Pancreas (tissue), 10 donors: ENCODE results near the gene PGAP6. TPM values are rescaled to one million over a fixed set of nuclear protein-coding genes. Genes with fewer than 3 reads are reported as not detected.

Experiments used
- ATAC-seq, 4 donors: fragments of 200-7000 bp; cut with Tn5 transposase; one replicate each; pipeline versions ENCODE4 v1.8.0 to v1.9.1; 2020; ENCODE audit warnings: mild to moderate bottlenecking in 4 of 4, moderate library complexity in 4 of 4
- DNase-seq, 6 donors: peaks; one replicate each; pipeline ENCODE4 v3.0.0-alpha.2; 2020
- FAIRE-seq: peaks from 2 replicates; lab custom pipeline; 2012; peaks lifted over from hg19 to GRCh38; lab: Jason Lieb, UNC
- H3K27ac ChIP-seq, 4 donors: fragments of 200-600 bp; sonication (generic); 1 replicate in 3 of 4; 2 replicates in 1 of 4; pipeline versions ENCODE4 v1.5.0 to v1.8.0; 2020
- H3K27me3 ChIP-seq, 4 donors: fragments of 200-600 bp; one replicate each; pipeline ENCODE4 v1.8.0; 2021
- H3K36me3 ChIP-seq, 3 donors: fragments of 200-600 bp; sonication (generic) in 1 of 3; one replicate each; pipeline versions ENCODE4 v1.5.0 to v1.8.0; 2020 to 2021
- H3K4me1 ChIP-seq, 3 donors: fragments of 200-600 bp; one replicate each; pipeline ENCODE4 v1.8.0; 2021
- H3K4me3 ChIP-seq, 4 donors: fragments of 200-600 bp; sonication (generic) in 2 of 4; one replicate each; pipeline versions ENCODE4 v1.5.0 to v1.8.0; 2020 to 2021
- H3K9me3 ChIP-seq, 4 donors: fragments of 200-600 bp; one replicate each; pipeline ENCODE4 v1.8.0; 2021
- CTCF ChIP-seq, 4 donors: fragments of 200-600 bp; sonication (generic) in 3 of 4; IDR thresholded peaks; one replicate each; pipeline versions ENCODE4 v1.5.0 to v1.8.0; 2021; ENCODE audit warnings: antibody characterized with exemption in 4 of 4
- WGBS, 2 donors: extraction: QIAGEN DNeasy Blood & Tissue Kit; methylation state at CpG; one replicate each; pipeline ENCODE4 v1.1.7; 2013; 5-methylcytosine and 5-hydroxymethylcytosine counted together
- intact Hi-C, 3 donors: fragments of 100-400 bp; cut with DNase I; formaldehyde crosslinking; loops; one replicate each; pipeline versions ENCODE4 v1.11.1 to v1.14.2; 2022
- polyA plus RNA-seq, 2 donors: library from polyadenylated mRNA; stranded (reverse); fragments of 200-250 nt; gene quantifications; one replicate each; pipeline ENCODE4 v1.2.3, GENCODE V29; 2013
- total RNA-seq, 6 donors: library from RNA; stranded (reverse); fragmentation: NEBNext Ultra II Directional in 4 of 6; extraction: Animal tissue kit (Norgen Biotek cat#: 25700) in 4 of 6; gene quantifications; one replicate each; pipeline versions ENCODE4 v1.2.1 to v1.2.4, GENCODE V29; 2021 to 2023
- donor health status: healthy with polysubstance abuse.
- donor health status: DM: no; HTN: no; CAD: no; lungs with moderate emphysema.
- donor health status: DM: no; HTN: no; CAD: no.
- donor health status: control.
- donor health status: control.
- donor health status: Bipolar disorder and iron deficiency.
- donor health status: DM: yes; HTN: yes; CAD: no.
- donor health status: DM: no; HTN: no; CAD: no.
- donor health status: DM: no; HTN: no; CAD: no.
- donor health status: DM: yes; HTN: yes; CAD: no.

PGAP6 gene
- total and polyA plus RNA-seq, 8 donors: 53.1 to 88.5 (median 61.5) TPM

GRCh38 chr16:397736-398332 is 16.1 kb upstream of the PGAP6 start:
- H3K27me3 ChIP-seq: no peaks in the 10 kb centered on the region
- H3K9me3 ChIP-seq: no peaks in the 10 kb centered on the region
- intact Hi-C loops: no loop called here
- FAIRE-seq (no peak), DNase-seq (peak; percentile 72 to 93 (median 79)), ATAC-seq (peak; percentile 17 to 52 (median 33))
- peaks cover 0 to 7% (median 2%) of the 10 kb centered on the region in 3 donors for H3K4me1 ChIP-seq
- peak; percentile 7 to 37 (median 26) for TF ChIP-seq CTCF (IDR thresholded peaks at IDR 0.05)
- H3K36me3 ChIP-seq: no peaks in the 10 kb centered on the region
- peak overlapping the region; percentile 17 to 63 (median 54) for H3K27ac ChIP-seq
- peak overlapping the region in 1 of 4 donors; percentile 15 for H3K4me3 ChIP-seq
- 10 to 12% methylated on average over 21 to 29 of the region's 29 CpGs for WGBS, 2 donors

GRCh38 chr16:397135-397661 is 15.4 kb upstream of the PGAP6 start, which contains the start of gene NME4:
TSS of gene NME4 (plus strand) at chr16:397199. CDS start at chr16:397223, 24 bp downstream.
- peak in 3 of 6 donors; percentile 17 to 85 (median 57) for DNase-seq
- H3K27me3 ChIP-seq: no peaks in the 10 kb centered on the region
- TF ChIP-seq CTCF (IDR thresholded peaks at IDR 0.05): no peak
- H3K9me3 ChIP-seq: no peaks in the 10 kb centered on the region
- intact Hi-C loops: no loop called here
- peak within 1 kb of the TSS; percentile 37 to 54 (median 46) for H3K4me3 ChIP-seq
- peak within 1 kb of the TSS; percentile 28 to 63 (median 54) for H3K27ac ChIP-seq
- FAIRE-seq: no peak
- H3K4me1 ChIP-seq: peaks cover 0 to 7% (median 2%) of the 10 kb centered on the region in 3 donors
- H3K36me3 ChIP-seq: no peaks in the 10 kb centered on the region
- 0 to 5% methylated on average over 18 to 75 of the region's 75 CpGs for WGBS, 2 donors
- no peak for ATAC-seq

GRCh38 chr16:396605-397004 is 14.8 kb upstream of the PGAP6 start:
- FAIRE-seq: no peak
- H3K4me3 ChIP-seq: peak overlapping the region in 2 of 4 donors; percentile 50 to 54
- H3K36me3 ChIP-seq: no peaks in the 10 kb centered on the region
- DNase-seq: peak in 1 of 6 donors; percentile 39
- H3K4me1 ChIP-seq: peaks cover 0 to 7% (median 2%) of the 10 kb centered on the region in 3 donors
- no peaks in the 10 kb centered on the region for H3K27me3 ChIP-seq
- H3K27ac ChIP-seq: peak overlapping the region in 3 of 4 donors; percentile 28 to 37 (median 28)
- ATAC-seq: no peak
- 26 to 45% methylated on average over 22 of the region's 22 CpGs for WGBS, 2 donors
- no peaks in the 10 kb centered on the region for H3K9me3 ChIP-seq
- no peak for TF ChIP-seq CTCF (IDR thresholded peaks at IDR 0.05)
- intact Hi-C loops: no loop called here

- H3K4me1 ChIP-seq: peaks cover 0 to 7% (median 2%) of the 10 kb centered on the region in 3 donors
- H3K27me3 ChIP-seq: no peaks in the 10 kb centered on the region
- no peaks in the 10 kb centered on the region for H3K36me3 ChIP-seq
- DNase-seq (no peak), ATAC-seq (no peak), FAIRE-seq (no peak)
- TF ChIP-seq CTCF (IDR thresholded peaks at IDR 0.05): no peak
- 37 to 43% methylated on average over 3 of the region's 3 CpGs for WGBS, 2 donors
- H3K9me3 ChIP-seq: no peaks in the 10 kb centered on the region
- peak overlapping the region in 3 of 4 donors; percentile 28 to 37 (median 28) for H3K27ac ChIP-seq
- H3K4me3 ChIP-seq: peak overlapping the region in 1 of 4 donors; percentile 54
- intact Hi-C loops: no loop called here
Observed at GRCh38 chr16:396199-396598, 14.4 kb upstream of the PGAP6 start.
